Liver (tissue), 9 donors: Measurements from ENCODE around the gene MECR. TPM values are rescaled to one million over a fixed set of nuclear protein-coding genes. Genes with fewer than 3 reads are reported as not detected.

ENCODE experiments used
- DNase-seq: peaks from one replicate; pipeline ENCODE4 v3.0.0-alpha.2; 2017; ENCODE audit warnings: low spot score
- H3K27ac ChIP-seq, 2 donors: one replicate each; pipeline ENCODE4 v1.7.0; 2013; ENCODE audit warnings: inconsistent platforms in 2 of 2, low read length in 2 of 2, control low read depth in 1 of 2, low read depth in 1 of 2, mild to moderate bottlenecking in 1 of 2
- H3K27me3 ChIP-seq, 4 donors: one replicate each; pipeline versions ENCODE4 v1.6.1 to v1.7.0; 2013; ENCODE audit warnings: low read length in 3 of 4, inconsistent platforms in 1 of 4, mild to moderate bottlenecking in 1 of 4, moderate library complexity in 1 of 4; ENCODE audit not compliant: control insufficient read depth in 4 of 4, insufficient read depth in 4 of 4
- H3K36me3 ChIP-seq, 4 donors: one replicate each; pipeline versions ENCODE4 v1.6.1 to v1.7.0; 2013; ENCODE audit warnings: low read length in 3 of 4, mild to moderate bottlenecking in 3 of 4, low read depth in 1 of 4, moderate library complexity in 1 of 4; ENCODE audit not compliant: control insufficient read depth in 4 of 4, insufficient read depth in 3 of 4
- H3K4me1 ChIP-seq, 4 donors: one replicate each; pipeline versions ENCODE4 v1.6.1 to v1.7.0; 2013; ENCODE audit warnings: low read length in 3 of 4, mild to moderate bottlenecking in 3 of 4, moderate library complexity in 1 of 4; ENCODE audit not compliant: control insufficient read depth in 4 of 4, insufficient read depth in 4 of 4
- H3K4me3 ChIP-seq, 3 donors: one replicate each; pipeline versions ENCODE4 v1.6.1 to v1.7.0; 2013; ENCODE audit warnings: low read length in 3 of 3, control low read depth in 1 of 3, low read depth in 1 of 3, mild to moderate bottlenecking in 1 of 3
- H3K9ac ChIP-seq, 2 donors: one replicate each; pipeline ENCODE4 v1.7.0; 2013; ENCODE audit warnings: low read length in 2 of 2, mild to moderate bottlenecking in 2 of 2, moderate library complexity in 2 of 2, control low read depth in 1 of 2, low read depth in 1 of 2
- H3K9me3 ChIP-seq, 4 donors: one replicate each; pipeline versions ENCODE4 v1.6.1 to v1.7.0; 2013; ENCODE audit warnings: low read length in 3 of 4; ENCODE audit not compliant: control insufficient read depth in 4 of 4
- EGR1 ChIP-seq, 2 donors: IDR thresholded peaks; 2 replicates each; pipeline ENCODE4 v1.6.1; 2016 to 2018; ENCODE audit warnings: antibody characterized with exemption in 2 of 2, low read depth in 2 of 2
- FOXA1 ChIP-seq: IDR thresholded peaks from 2 replicates; pipeline ENCODE4 v1.6.1; 2016; ENCODE audit warnings: antibody characterized with exemption
- FOXA2 ChIP-seq: IDR thresholded peaks from 2 replicates; pipeline ENCODE4 v1.6.1; 2016; ENCODE audit warnings: antibody characterized with exemption
- GABPA ChIP-seq, 2 donors: IDR thresholded peaks in 1 of 2; conservative IDR thresholded peaks in 1 of 2; 2 replicates each; pipeline ENCODE4 v1.6.1; 2016; ENCODE audit warnings: antibody characterized with exemption in 2 of 2, mild to moderate bottlenecking in 1 of 2, moderate library complexity in 1 of 2
- HNF4A ChIP-seq, 2 donors: conservative IDR thresholded peaks; 2 replicates each; pipeline ENCODE4 v1.6.1; 2016; ENCODE audit warnings: antibody characterized with exemption in 2 of 2, mild to moderate bottlenecking in 2 of 2
- HNF4G ChIP-seq: IDR thresholded peaks from 2 replicates; pipeline ENCODE4 v1.6.1; 2016; ENCODE audit warnings: antibody characterized with exemption
- JUND ChIP-seq, 2 donors: IDR thresholded peaks; 2 replicates each; pipeline ENCODE4 v1.6.1; 2016; ENCODE audit warnings: antibody characterized with exemption in 2 of 2
- RXRA ChIP-seq, 2 donors: IDR thresholded peaks; 2 replicates each; pipeline ENCODE4 v1.6.1; 2017 to 2018; ENCODE audit warnings: antibody characterized with exemption in 2 of 2, mild to moderate bottlenecking in 1 of 2
- TAF1 ChIP-seq: conservative IDR thresholded peaks from 2 replicates; pipeline ENCODE4 v1.6.1; 2016; ENCODE audit warnings: antibody characterized with exemption, mild to moderate bottlenecking
- WGBS: extraction: QIAGEN DNeasy Blood & Tissue Kit; methylation state at CpG from one replicate; pipeline ENCODE4 v1.1.7; 2013; 5-methylcytosine and 5-hydroxymethylcytosine counted together
- polyA plus RNA-seq, 2 donors: library from polyadenylated mRNA; stranded (reverse) in 1 of 2; unstranded in 1 of 2; fragments of 200-250 nt in 1 of 2; fragments of >200 nt in 1 of 2; fragmentation: Nextera tagmentation in 1 of 2; extraction: Ambion mirVana in 1 of 2; gene quantifications; one replicate each; pipeline versions ENCODE4 v1.2.1 to v1.2.3, GENCODE V29; 2013 to 2015
- total RNA-seq, 2 donors: library from RNA; depleted of rRNA; stranded (reverse); fragments of >200 nt; gene quantifications; one replicate each; pipeline ENCODE4 v1.2.3, GENCODE V29; 2014
- TF ChIP-seq, protein P1 (sequence below): IDR thresholded peaks from 2 replicates; pipeline ENCODE4 v1.6.1; 2016; ENCODE audit warnings: antibody characterized with exemption
- TF ChIP-seq, protein P2 (sequence below): fragments of 150-350 bp; IDR thresholded peaks from 2 replicates; pipeline ENCODE4 v1.5.1; 2017; ENCODE audit warnings: improper control_type of control experiment, low read depth, low read length; ENCODE audit not compliant: missing input control
- TF ChIP-seq, protein P3 (sequence below): IDR thresholded peaks from 2 replicates; pipeline ENCODE4 v1.6.1; 2016; ENCODE audit warnings: antibody characterized with exemption
- donor health status: healthy.
- donor health status: healthy.
- donor health status: healthy.
- donor health status: healthy.
- donor health status: healthy.

MECR gene
- total and polyA plus RNA-seq, 4 donors = 7.5 to 19.9 (median 13.2) TPM

DNA sequence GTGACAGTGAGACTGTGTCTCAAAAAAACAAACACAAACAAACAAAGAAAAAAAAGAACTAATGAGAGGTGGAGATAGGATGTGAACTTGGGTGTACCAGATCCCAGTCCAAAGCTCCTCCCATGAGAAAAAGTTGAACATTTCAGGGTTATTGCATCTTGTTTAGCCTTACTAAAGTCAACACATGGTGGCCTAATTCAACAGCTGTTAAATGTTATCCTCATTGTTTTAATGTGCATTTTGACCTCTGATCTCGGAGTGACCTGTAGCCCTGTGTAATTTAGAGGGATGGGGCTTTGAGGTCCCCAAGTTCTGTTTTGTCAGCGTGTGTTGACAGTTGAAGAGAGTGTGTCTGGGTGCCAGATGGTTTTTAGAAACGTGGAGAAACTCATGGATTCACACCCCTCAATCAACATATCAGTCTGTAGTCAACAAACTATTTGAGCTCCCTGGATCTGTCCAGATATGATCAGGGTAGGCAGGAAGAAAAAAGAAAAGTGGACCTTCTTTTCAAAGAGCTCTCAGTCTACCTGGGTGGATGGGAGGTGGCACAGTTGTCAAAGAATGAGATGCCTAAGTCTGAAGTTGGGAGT lies 40.3 kb upstream of the MECR start:
- no peak for TF ChIP-seq RXRA (IDR thresholded peaks at IDR 0.05)
- TF ChIP-seq, protein P1, sequence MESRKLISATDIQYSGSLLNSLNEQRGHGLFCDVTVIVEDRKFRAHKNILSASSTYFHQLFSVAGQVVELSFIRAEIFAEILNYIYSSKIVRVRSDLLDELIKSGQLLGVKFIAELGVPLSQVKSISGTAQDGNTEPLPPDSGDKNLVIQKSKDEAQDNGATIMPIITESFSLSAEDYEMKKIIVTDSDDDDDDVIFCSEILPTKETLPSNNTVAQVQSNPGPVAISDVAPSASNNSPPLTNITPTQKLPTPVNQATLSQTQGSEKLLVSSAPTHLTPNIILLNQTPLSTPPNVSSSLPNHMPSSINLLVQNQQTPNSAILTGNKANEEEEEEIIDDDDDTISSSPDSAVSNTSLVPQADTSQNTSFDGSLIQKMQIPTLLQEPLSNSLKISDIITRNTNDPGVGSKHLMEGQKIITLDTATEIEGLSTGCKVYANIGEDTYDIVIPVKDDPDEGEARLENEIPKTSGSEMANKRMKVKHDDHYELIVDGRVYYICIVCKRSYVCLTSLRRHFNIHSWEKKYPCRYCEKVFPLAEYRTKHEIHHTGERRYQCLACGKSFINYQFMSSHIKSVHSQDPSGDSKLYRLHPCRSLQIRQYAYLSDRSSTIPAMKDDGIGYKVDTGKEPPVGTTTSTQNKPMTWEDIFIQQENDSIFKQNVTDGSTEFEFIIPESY = no peak
- no peak for TF ChIP-seq HNF4G
- TF ChIP-seq, protein P2, sequence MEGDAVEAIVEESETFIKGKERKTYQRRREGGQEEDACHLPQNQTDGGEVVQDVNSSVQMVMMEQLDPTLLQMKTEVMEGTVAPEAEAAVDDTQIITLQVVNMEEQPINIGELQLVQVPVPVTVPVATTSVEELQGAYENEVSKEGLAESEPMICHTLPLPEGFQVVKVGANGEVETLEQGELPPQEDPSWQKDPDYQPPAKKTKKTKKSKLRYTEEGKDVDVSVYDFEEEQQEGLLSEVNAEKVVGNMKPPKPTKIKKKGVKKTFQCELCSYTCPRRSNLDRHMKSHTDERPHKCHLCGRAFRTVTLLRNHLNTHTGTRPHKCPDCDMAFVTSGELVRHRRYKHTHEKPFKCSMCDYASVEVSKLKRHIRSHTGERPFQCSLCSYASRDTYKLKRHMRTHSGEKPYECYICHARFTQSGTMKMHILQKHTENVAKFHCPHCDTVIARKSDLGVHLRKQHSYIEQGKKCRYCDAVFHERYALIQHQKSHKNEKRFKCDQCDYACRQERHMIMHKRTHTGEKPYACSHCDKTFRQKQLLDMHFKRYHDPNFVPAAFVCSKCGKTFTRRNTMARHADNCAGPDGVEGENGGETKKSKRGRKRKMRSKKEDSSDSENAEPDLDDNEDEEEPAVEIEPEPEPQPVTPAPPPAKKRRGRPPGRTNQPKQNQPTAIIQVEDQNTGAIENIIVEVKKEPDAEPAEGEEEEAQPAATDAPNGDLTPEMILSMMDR = no peak
- TF ChIP-seq FOXA2 = no peak
- TF ChIP-seq TAF1 = no peak
- TF ChIP-seq, protein P3, sequence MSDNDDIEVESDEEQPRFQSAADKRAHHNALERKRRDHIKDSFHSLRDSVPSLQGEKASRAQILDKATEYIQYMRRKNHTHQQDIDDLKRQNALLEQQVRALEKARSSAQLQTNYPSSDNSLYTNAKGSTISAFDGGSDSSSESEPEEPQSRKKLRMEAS = no peak
- no peak for TF ChIP-seq EGR1 (IDR thresholded peaks at IDR 0.05; ENCODE audit: low read depth in 2 of 2)
- TF ChIP-seq FOXA1 = no peak
- no peak for TF ChIP-seq HNF4A (conservative IDR thresholded peaks at IDR 0.05)
- no peak for TF ChIP-seq GABPA (IDR thresholded peaks at IDR 0.05 in 1 of 2, conservative IDR thresholded peaks at IDR 0.05 in 1 of 2)
- WGBS = 62% methylated on average over 3 of the region's 3 CpGs
- no peak overlapping the region for H3K4me3 ChIP-seq
- no peaks in the 10 kb centered on the region for H3K27me3 ChIP-seq
- DNase-seq = no peak
- no peak overlapping the region for H3K9ac ChIP-seq
- peaks cover 0 to 10% (median under 1%) of the 10 kb centered on the region in 4 donors for H3K4me1 ChIP-seq
- H3K9me3 ChIP-seq = no peaks in the 10 kb centered on the region
- H3K36me3 ChIP-seq = peaks cover 0 to 6% (median under 1%) of the 10 kb centered on the region in 4 donors
- no peak overlapping the region for H3K27ac ChIP-seq

DNA sequence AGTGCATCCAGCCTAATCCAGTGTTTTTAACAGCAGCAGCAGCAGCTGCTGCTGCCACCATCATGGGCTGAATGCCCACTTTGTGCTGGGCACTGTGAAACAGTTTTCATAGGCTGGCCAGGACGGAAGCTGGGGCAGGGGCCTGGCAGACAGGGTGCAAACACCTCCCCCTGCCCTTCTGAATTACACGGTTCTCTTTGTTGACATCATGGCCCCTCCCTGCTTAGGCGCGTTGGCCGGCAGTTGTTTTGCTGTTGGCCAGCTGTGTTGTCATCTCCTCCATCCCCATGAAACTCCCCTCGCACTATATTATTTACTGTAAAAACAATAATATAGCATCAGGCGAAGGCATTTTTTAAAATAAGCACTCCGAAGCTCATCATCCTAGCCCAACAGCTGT lies 38.6 kb upstream of the MECR start:
- 81% methylated on average over 8 of the region's 8 CpGs for WGBS
- no peak overlapping the region for H3K4me3 ChIP-seq
- peaks cover 0 to 10% (median under 1%) of the 10 kb centered on the region in 4 donors for H3K4me1 ChIP-seq
- H3K36me3 ChIP-seq = no peaks in the 10 kb centered on the region
- H3K9ac ChIP-seq = no peak overlapping the region
- H3K9me3 ChIP-seq = no peaks in the 10 kb centered on the region
- DNase-seq = no peak
- no peaks in the 10 kb centered on the region for H3K27me3 ChIP-seq
- H3K27ac ChIP-seq = no peak overlapping the region
- TF ChIP-seq, protein P1 = no peak
- TF ChIP-seq JUND (IDR thresholded peaks at IDR 0.05) = no peak
